Endothelial cell of umbilical vein (primary cell): ENCODE results near the gene CNTN5.

ENCODE experiments used
- CTCF ChIP-seq, 2 donors: IDR thresholded peaks; 1 replicate in 1 of 2; 2 replicates in 1 of 2; pipeline ENCODE4 v1.5.1; 2011; ENCODE audit warnings: low read length in 2 of 2, mild to moderate bottlenecking in 2 of 2, moderate library complexity in 2 of 2, control low read depth in 1 of 2, inconsistent platforms in 1 of 2, low read depth in 1 of 2; ENCODE audit not compliant: insufficient read depth in 1 of 2; ENCODE audit errors: extremely low read depth in 1 of 2
- EZH2 ChIP-seq: IDR thresholded peaks from 2 replicates; pipeline ENCODE4 v1.6.1; 2012; ENCODE audit warnings: borderline replicate concordance, low read depth, mild to moderate bottlenecking, moderate library complexity, low read length, inconsistent platforms; ENCODE audit not compliant: severe bottlenecking
- FOS ChIP-seq: IDR thresholded peaks from 2 replicates; pipeline ENCODE4 v1.6.1; 2011; ENCODE audit warnings: mild to moderate bottlenecking, low read length, moderate library complexity, borderline replicate concordance; ENCODE audit not compliant: insufficient read depth
- JUN ChIP-seq: IDR thresholded peaks from 2 replicates; pipeline ENCODE4 v1.6.1; 2011; ENCODE audit warnings: borderline replicate concordance, low read depth; ENCODE audit not compliant: insufficient read length, insufficient read depth
- MAX ChIP-seq: IDR thresholded peaks from 2 replicates; pipeline ENCODE4 v1.6.1; 2011; ENCODE audit not compliant: insufficient read depth, insufficient read length

- TF ChIP-seq CTCF (IDR thresholded peaks at IDR 0.05; ENCODE audit: extremely low read depth in 1 of 2, insufficient read depth in 1 of 2, low read depth in 1 of 2, low read length in 2 of 2) (no peak), MAX (no peak), JUN (no peak), EZH2 (no peak), FOS (no peak)
These were observed 239.9 kb downstream of the CNTN5 start for GRCh38 chr11:99260696-99261095.
